HEK293T (cell line): ENCODE data around the gene PAGR1.

Source experiments
- BHLHE40 ChIP-seq: fragments of 450-650 bp; IDR thresholded peaks from 2 replicates; pipeline ENCODE4 v1.6.1; 2016; ENCODE audit warnings: mild to moderate bottlenecking, moderate library complexity, borderline replicate concordance
- CTBP1 ChIP-seq: fragments of 450-650 bp; IDR thresholded peaks from 2 replicates; pipeline ENCODE4 v1.6.1; 2016; ENCODE audit warnings: borderline replicate concordance
- ELF4 ChIP-seq: fragments of 450-650 bp; IDR thresholded peaks from 2 replicates; pipeline ENCODE4 v1.6.1; 2017; ENCODE audit warnings: antibody characterized with exemption
- FOXA1 ChIP-seq: fragments of 450-650 bp; IDR thresholded peaks from 2 replicates; pipeline ENCODE4 v1.6.1; 2016; ENCODE audit warnings: mild to moderate bottlenecking
- FOXK2 ChIP-seq: fragments of 450-650 bp; IDR thresholded peaks from 2 replicates; pipeline ENCODE4 v1.6.1; 2016; ENCODE audit warnings: mild to moderate bottlenecking
- HDGF ChIP-seq: fragments of 450-650 bp; IDR thresholded peaks from 2 replicates; pipeline ENCODE4 v1.6.1; 2017; ENCODE audit warnings: antibody characterized with exemption, borderline replicate concordance
- L3MBTL2 ChIP-seq: fragments of 450-650 bp; conservative IDR thresholded peaks from 2 replicates; pipeline ENCODE4 v1.6.1; 2016; ENCODE audit warnings: mild to moderate bottlenecking
- LEF1 ChIP-seq: fragments of 450-650 bp; IDR thresholded peaks from 2 replicates; pipeline ENCODE4 v1.6.1; 2017; ENCODE audit warnings: mild to moderate bottlenecking, borderline replicate concordance
- NFRKB ChIP-seq: fragments of 450-650 bp; IDR thresholded peaks from 2 replicates; pipeline ENCODE4 v1.6.1; 2016; ENCODE audit warnings: mild to moderate bottlenecking, moderate library complexity
- PKNOX1 ChIP-seq: fragments of 450-650 bp; IDR thresholded peaks from 2 replicates; pipeline ENCODE4 v1.6.1; 2016
- SP1 ChIP-seq: fragments of 450-650 bp; IDR thresholded peaks from 2 replicates; pipeline ENCODE4 v1.6.1; 2017
- SUZ12 ChIP-seq: fragments of 450-650 bp; IDR thresholded peaks from 2 replicates; pipeline ENCODE4 v1.6.1; 2016; ENCODE audit warnings: mild to moderate bottlenecking
- ZNF384 ChIP-seq: fragments of 450-650 bp; IDR thresholded peaks from 2 replicates; pipeline ENCODE4 v1.6.1; 2016

- TF ChIP-seq BHLHE40 (no peak), CTBP1 (no peak), PKNOX1 (no peak), FOXA1 (no peak), NFRKB (no peak), L3MBTL2 (no peak), LEF1 (no peak), ZNF384 (no peak), SP1 (no peak), HDGF (no peak), SUZ12 (no peak), ELF4 (no peak), FOXK2 (no peak)
Observed at GRCh38 chr16:29821643-29822115, 5.7 kb downstream of the PAGR1 start.
